Measurements from ENCODE around the gene SERPINB6. TPM values are rescaled to one million over a fixed set of nuclear protein-coding genes. Genes with fewer than 3 reads are reported as not detected.

Gene SERPINB6
- polyA plus RNA-seq, 3 donors = 117 to 208 (median 200) TPM

GRCh38 chr6:2938004-2938631, 33.2 kb downstream of the SERPINB6 start:
- Mint-ChIP-seq H3K4me3 (no peak overlapping the region), H3K27me3 (ENCODE audit: low read depth in 3 of 3) (no peaks in the 10 kb centered on the region), H3K36me3 (no peaks in the 10 kb centered on the region), H3K4me1 (peaks cover 30% of the 10 kb centered on the region), H3K27ac (peak overlapping the region in 1 of 7 donors; percentile 3), H3K9me3 (peaks cover 2 to 9% (median 4%) of the 10 kb centered on the region in 7 donors)
- WGBS (ENCODE audit: insufficient coverage) = 99% methylated on average over 9 of the region's 16 CpGs
- H4K20me1 ChIP-seq (ENCODE audit: insufficient read depth, low read length) = no peaks in the 10 kb centered on the region
- H3K79me2 ChIP-seq (ENCODE audit: insufficient read depth, low read length) = no peaks in the 10 kb centered on the region
- no peak overlapping the region for H2AFZ ChIP-seq (ENCODE audit: insufficient read depth, low read depth, low read length, poor library complexity, severe bottlenecking)
- H3K36me3 ChIP-seq (replicated peaks in 1 of 2; ENCODE audit: control insufficient read depth in 1 of 2, insufficient read depth in 2 of 2, low read length in 2 of 2) = no peaks in the 10 kb centered on the region
- no peak for TF ChIP-seq CTCF (IDR thresholded peaks at IDR 0.05)
- no peak overlapping the region for H3K9ac ChIP-seq (ENCODE audit: insufficient read depth, low read length, poor library complexity, severe bottlenecking)
- H3K27me3 ChIP-seq (ENCODE audit: control insufficient read depth in 2 of 2, insufficient read depth in 2 of 2, low read length in 2 of 2) = no peaks in the 10 kb centered on the region
- no peak overlapping the region for H3K4me2 ChIP-seq (replicated peaks; ENCODE audit: extremely low read depth, low read length, poor library complexity, severe bottlenecking)
- no peak overlapping the region for H3K4me3 ChIP-seq (replicated peaks in 1 of 3; ENCODE audit: low read depth in 2 of 3, low read length in 3 of 3)
- no peak for DNase-seq
- no peak overlapping the region for H3K27ac ChIP-seq (ENCODE audit: low read depth in 1 of 2, low read length in 2 of 2)
- peaks cover 0 to 2% of the 10 kb centered on the region in 2 donors for H3K9me3 ChIP-seq (replicated peaks in 1 of 2; ENCODE audit: control insufficient read depth in 1 of 2, insufficient read depth in 1 of 2, low read length in 2 of 2)
- intact Hi-C loops (cut with micrococcal nuclease) = loop anchor here in 1 of 2 donors (10.0 kb wide), 1 partner anchor 47 kb away; no protein-coding TSS in a partner anchor
- peaks cover 16 to 23% of the 10 kb centered on the region in 2 donors for H3K4me1 ChIP-seq (ENCODE audit: control insufficient read depth in 1 of 2, insufficient read depth in 2 of 2, low read length in 2 of 2)

DNA sequence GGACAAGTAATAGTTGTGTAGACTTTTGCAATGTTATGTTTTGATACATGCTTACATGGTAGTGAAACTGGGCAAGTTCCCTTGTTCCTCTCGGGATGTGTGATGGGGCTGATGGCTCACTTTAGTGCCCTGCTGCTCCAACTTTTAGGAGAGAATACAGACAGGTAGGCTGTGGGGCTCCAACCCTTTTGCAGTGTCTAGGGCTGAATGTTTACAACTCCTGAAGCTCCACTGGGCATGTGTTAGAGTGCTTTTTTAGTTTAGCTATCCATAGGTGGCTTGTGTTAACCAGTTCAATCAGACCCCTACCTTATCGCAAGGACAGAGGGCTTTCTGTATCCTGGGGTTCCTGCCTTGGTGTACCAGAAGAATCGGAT, 33.8 kb downstream of the SERPINB6 start:
- Mint-ChIP-seq H3K4me3 (no peak overlapping the region), H3K27me3 (ENCODE audit: low read depth in 3 of 3) (no peaks in the 10 kb centered on the region), H3K27ac (peak overlapping the region in 1 of 7 donors; percentile 23), H3K36me3 (no peaks in the 10 kb centered on the region), H3K4me1 (peaks cover 25% of the 10 kb centered on the region), H3K9me3 (peaks cover 2 to 9% (median 4%) of the 10 kb centered on the region in 7 donors)
- no peaks in the 10 kb centered on the region for H3K36me3 ChIP-seq (replicated peaks in 1 of 2; ENCODE audit: control insufficient read depth in 1 of 2, insufficient read depth in 2 of 2, low read length in 2 of 2)
- H3K4me1 ChIP-seq (ENCODE audit: control insufficient read depth in 1 of 2, insufficient read depth in 2 of 2, low read length in 2 of 2) = peaks cover 11 to 18% of the 10 kb centered on the region in 2 donors
- H3K9ac ChIP-seq (ENCODE audit: insufficient read depth, low read length, poor library complexity, severe bottlenecking) = no peak overlapping the region
- intact Hi-C loops (cut with micrococcal nuclease) = loop anchor here in 1 of 2 donors (10.0 kb wide), 1 partner anchor 47 kb away; no protein-coding TSS in a partner anchor
- no peak for DNase-seq
- H3K9me3 ChIP-seq (replicated peaks in 1 of 2; ENCODE audit: control insufficient read depth in 1 of 2, insufficient read depth in 1 of 2, low read length in 2 of 2) = peaks cover 0 to 2% of the 10 kb centered on the region in 2 donors
- no peak for TF ChIP-seq CTCF (IDR thresholded peaks at IDR 0.05)
- no peak overlapping the region for H3K4me3 ChIP-seq (replicated peaks in 1 of 3; ENCODE audit: low read depth in 2 of 3, low read length in 3 of 3)
- no peaks in the 10 kb centered on the region for H3K79me2 ChIP-seq (ENCODE audit: insufficient read depth, low read length)
- no peak overlapping the region for H3K4me2 ChIP-seq (replicated peaks; ENCODE audit: extremely low read depth, low read length, poor library complexity, severe bottlenecking)
- H3K27me3 ChIP-seq (ENCODE audit: control insufficient read depth in 2 of 2, insufficient read depth in 2 of 2, low read length in 2 of 2) = no peaks in the 10 kb centered on the region
- no peak overlapping the region for H2AFZ ChIP-seq (ENCODE audit: insufficient read depth, low read depth, low read length, poor library complexity, severe bottlenecking)
- no peaks in the 10 kb centered on the region for H4K20me1 ChIP-seq (ENCODE audit: insufficient read depth, low read length)
- no peak overlapping the region for H3K27ac ChIP-seq (ENCODE audit: low read depth in 1 of 2, low read length in 2 of 2)
- 94% methylated on average over 2 of the region's 3 CpGs for WGBS (ENCODE audit: insufficient coverage)

Measured in CD14-positive monocyte (primary cell).